ENCODE data around the gene HSPA9. TPM values are rescaled to one million over a fixed set of nuclear protein-coding genes. Genes with fewer than 3 reads are reported as not detected.

Gene HSPA9
- total and polyA plus RNA-seq, 10 of the 15 experiments (the other 5 are each of a cell fraction or from before 2014, with no cell fraction given): 145 to 455 (median 343) TPM

- TSS peak; percentile 92 for BruUV-seq (replicated peaks)
- peak overlapping the region; percentile 94 for H2AFZ ChIP-seq (ENCODE audit: control insufficient read depth, low read depth, low read length)
- H3K9me3 ChIP-seq (replicated peaks; ENCODE audit: control insufficient read depth, insufficient read depth, low read length): no peaks in the 10 kb centered on the region
- peak overlapping the region; percentile 100 for H3K27ac ChIP-seq (ENCODE audit: control insufficient read depth, insufficient read depth)
- H3K79me2 ChIP-seq (ENCODE audit: control insufficient read depth, insufficient read depth, low read length): peaks cover 88% of the 10 kb centered on the region
- peak overlapping the region; percentile 84; the same call in 1 of the 2 replicates for H3K4me2 ChIP-seq (ENCODE audit: control insufficient read depth, insufficient read depth)
- 0% methylated on average over 12 of the region's 12 CpGs for WGBS (ENCODE audit: insufficient coverage, insufficient replicate concordance, low lambda C conversion rate, missing lambda C conversion rate)
- peak overlapping the region; percentile 98 for H3K9ac ChIP-seq (ENCODE audit: control insufficient read depth, insufficient read depth, low read length)
- ATAC-seq: peak; percentile 65
- RAD21 ChIA-PET (ENCODE audit: unreplicated experiment): interaction anchor here (0.7 to 2.0 kb wide), 6 partner anchors 32 to 798 kb away, joined by 3 to 16 read pairs (median 4); partner anchors contain the start of genes CDC25C, EGR1, HSPA9 and PAIP2
- no peaks in the 10 kb centered on the region for H4K20me1 ChIP-seq (ENCODE audit: control insufficient read depth, insufficient read depth)
- no peaks in the 10 kb centered on the region; a peak in 1 of 4 replicates for H3K36me3 ChIP-seq (ENCODE audit: control insufficient read depth in 2 of 2, insufficient read depth in 2 of 2, low read length in 1 of 2)
- H3K27me3 ChIP-seq (replicated peaks in 1 of 2; ENCODE audit: control insufficient read depth in 2 of 2, insufficient read depth in 2 of 2, low read length in 1 of 2): no peaks in the 10 kb centered on the region
- SMC1A ChIA-PET (ENCODE audit: uncharacterized antibody, unreplicated experiment): interaction anchor here (0.8 to 1.5 kb wide), 7 partner anchors 15 to 94 kb away, joined by 3 to 5 read pairs (median 4); partner anchors contain the start of gene EGR1
- POLR2A ChIA-PET: interaction anchor here (0.6 to 3.4 kb wide), 16 partner anchors 9 to 751 kb away, joined by 3 to 26 read pairs (median 4); partner anchors contain the start of genes BRD8, EGR1, FAM53C and HSPA9
- CTCF ChIA-PET: interaction anchor here (0.7 to 2.4 kb wide), 13 partner anchors 9 to 199 kb away, joined by 3 to 13 read pairs (median 5); partner anchors contain the start of genes EGR1, HSPA9 and KDM3B
- H3K4me1 ChIP-seq (ENCODE audit: control insufficient read depth, insufficient read depth, low read length): peaks cover 17% of the 10 kb centered on the region
- peak overlapping the region; percentile 88 for H3K4me3 ChIP-seq
- in situ Hi-C loops (cut with MboI) (no loop called here), intact Hi-C loops (cut with micrococcal nuclease; ENCODE audit: unreplicated experiment) (loop anchor here (1.0 to 5.0 kb wide), 2 partner anchors 79 to 206 kb away; partner anchors contain the start of gene FAM53C)
- no peak for DNase-seq (ENCODE audit: low read depth, low spot score)
- no peak for FAIRE-seq
- TF ChIP-seq SKIL (IDR thresholded peaks at IDR 0.05; ENCODE audit: low read depth, poor library complexity, severe bottlenecking) (peak; percentile 14), TCF12 (IDR thresholded peaks at IDR 0.05; ENCODE audit: low read depth, low read length) (no peak; the same call in 1 of the 2 replicates), NR2F1 (conservative IDR thresholded peaks at IDR 0.05) (no peak), SIN3A (IDR thresholded peaks at IDR 0.05; ENCODE audit: low read depth, low read length) (0 out of 2 replicates have a peak, but pooled peaks have one; percentile 6), HDAC6 (IDR thresholded peaks at IDR 0.05; ENCODE audit: unreplicated experiment) (peak; percentile 37), YBX1 (IDR thresholded peaks at IDR 0.05) (no peak), ATF7 (IDR thresholded peaks at IDR 0.05; ENCODE audit: low read depth) (no peak), SMC3 (IDR thresholded peaks at IDR 0.05; ENCODE audit: borderline replicate concordance, low read length) (no peak), RELB (IDR thresholded peaks at IDR 0.05; ENCODE audit: low read depth) (0 out of 2 replicates have a peak, but pooled peaks have one; percentile 55), ASH2L (IDR thresholded peaks at IDR 0.05; ENCODE audit: borderline replicate concordance, low read depth) (no peak), JUND (IDR thresholded peaks at IDR 0.05; ENCODE audit: low read depth, low read length) (no peak), TARDBP (IDR thresholded peaks at IDR 0.05; ENCODE audit: borderline replicate concordance) (no peak), FOXM1 (IDR thresholded peaks at IDR 0.05; ENCODE audit: low read depth, low read length) (no peak), BCL3 (IDR thresholded peaks at IDR 0.05; ENCODE audit: borderline replicate concordance, insufficient read depth, low read depth, low read length, poor library complexity, severe bottlenecking) (no peak), IRF4 (IDR thresholded peaks at IDR 0.05; ENCODE audit: low read depth, low read length) (no peak), MYB (IDR thresholded peaks at IDR 0.05; ENCODE audit: borderline replicate concordance, low read depth, low read length) (no peak), STAT1 (conservative IDR thresholded peaks at IDR 0.05) (0 out of 2 replicates have a peak, but pooled peaks have one; percentile 11), PAX5 (IDR thresholded peaks at IDR 0.05; ENCODE audit: borderline replicate concordance, low read depth, low read length) (no peak; the same call in 1 of the 2 replicates), IKZF2 (IDR thresholded peaks at IDR 0.05) (peak in 1 of 2 experiments; percentile 5; a peak in 1 of 4 replicates), POLR2AphosphoS5 (IDR thresholded peaks at IDR 0.05; ENCODE audit: low read length) (peak; percentile 23), IKZF1 (conservative IDR thresholded peaks at IDR 0.05) (no peak)
Observed at GRCh38 chr5:138543730-138544104, 31.5 kb downstream of the HSPA9 start.
